K562 (cell line): Measurements from ENCODE around the gene PRCD. TPM values are rescaled to one million over a fixed set of nuclear protein-coding genes. Genes with fewer than 3 reads are reported as not detected.

Source experiments
- ATF6 ChIP-seq: sonication (generic); formaldehyde crosslinking; IDR thresholded peaks from 2 replicates; pipeline ENCODE4 v1.4.0; 2020; ENCODE audit warnings: mild to moderate bottlenecking, missing genetic modification reagents
- MBD2 ChIP-seq: sonication (generic); IDR thresholded peaks from 2 replicates; pipeline ENCODE4 v1.6.1; 2016; ENCODE audit warnings: low read depth, borderline replicate concordance
- MTA1 ChIP-seq: fragments of 450-650 bp; IDR thresholded peaks from 2 replicates; pipeline ENCODE4 v1.6.1; 2017; ENCODE audit warnings: borderline replicate concordance
- NUFIP1 ChIP-seq: fragments of 450-650 bp; IDR thresholded peaks from 2 replicates; pipeline ENCODE4 v1.6.1; 2018; ENCODE audit not compliant: partially characterized antibody
- RNF219 ChIP-seq: fragments of 250-450 bp; sonication (Bioruptor Pico); IDR thresholded peaks from 2 replicates; pipeline ENCODE4 v1.5.0; 2022; ENCODE audit warnings: mild to moderate bottlenecking
- SNAPC5 ChIP-seq: fragments of 250-450 bp; sonication (Bioruptor Pico); IDR thresholded peaks from 2 replicates; pipeline ENCODE4 v1.8.0; 2021; ENCODE audit warnings: moderate library complexity, mild to moderate bottlenecking, inconsistent platforms
- ZNF280A ChIP-seq: fragments of 450-650 bp; IDR thresholded peaks from 2 replicates; pipeline ENCODE4 v1.6.1; 2018; ENCODE audit warnings: mild to moderate bottlenecking, low read depth; ENCODE audit not compliant: partially characterized antibody
- polyA plus RNA-seq, 8 experiments: library from polyadenylated mRNA; depleted of rRNA in 4 of 8; stranded (reverse) in 5 of 8; unstranded in 3 of 8; fragments of >200 nt; fragmentation: Nextera tagmentation in 2 of 8; fragmentation: Illumina TruSeq in 1 of 8; extraction: Ambion mirVana in 2 of 8; extraction: Trizol in 1 of 8; gene quantifications; 2 replicates each; pipeline versions ENCODE4 v1.2.1 to v1.2.3, GENCODE V29; 2011 to 2014; ENCODE audit warnings: inconsistent platforms in 1 of 8, missing spikeins in 1 of 8
- total RNA-seq, 7 experiments: library from RNA; depleted of rRNA in 6 of 7; stranded (reverse); fragments of >200 nt in 6 of 7; fragmentation: Illumina TruSeq in 2 of 7; extraction: Trizol in 2 of 7; gene quantifications; 2 replicates each; pipeline versions ENCODE4 v1.2.1 to v1.2.3, GENCODE V29; 2011 to 2021; ENCODE audit warnings: low replicate concordance in 1 of 7

PRCD gene
- total and polyA plus RNA-seq, 9 of the 15 experiments (the other 6 are each of a cell fraction or from before 2014, with no cell fraction given): 0.20 to 0.25 (median 0.21) TPM; not detected in 6

GRCh38 chr17:76546556-76547182 lies 6.8 kb downstream of the PRCD start (continued):
- TF ChIP-seq MBD2: no peak
- TF ChIP-seq ZNF280A: no peak
- TF ChIP-seq RNF219 (CRISPR knock-in tag): no peak
- TF ChIP-seq MTA1: no peak
- TF ChIP-seq SNAPC5 (CRISPR knock-in tag): no peak
- TF ChIP-seq ATF6: no peak
- no peak for TF ChIP-seq NUFIP1
